Neural progenitor cell (in vitro differentiated cells): ENCODE results near the gene HMGN3. TPM values are rescaled to one million over a fixed set of nuclear protein-coding genes. Genes with fewer than 3 reads are reported as not detected.

Experiments used
- DNase-seq: peaks from one replicate; pipeline ENCODE4 v3.0.0-alpha.2; 2016; ENCODE audit warnings: low spot score
- H2AFZ ChIP-seq: fragments of 200-600 bp; sonication (generic); replicated peaks from 2 replicates; pipeline ENCODE4 v1.6.1; 2016; ENCODE audit warnings: antibody characterized with exemption
- H3F3A ChIP-seq: fragments of 200-600 bp; sonication (generic); 2 replicates; pipeline ENCODE4 v1.6.1; 2016; ENCODE audit warnings: antibody characterized with exemption, low read depth
- H3K27ac ChIP-seq: fragments of 200-600 bp; sonication (generic); 2 replicates; pipeline ENCODE4 v1.5.1; 2016; ENCODE audit warnings: mild to moderate bottlenecking
- H3K27me3 ChIP-seq: fragments of 200-600 bp; sonication (generic); 2 replicates; pipeline ENCODE4 v1.6.1; 2016; ENCODE audit warnings: mild to moderate bottlenecking, moderate library complexity
- H3K36me3 ChIP-seq: fragments of 200-600 bp; sonication (generic); 2 replicates; pipeline ENCODE4 v1.5.1; 2016
- H3K4me1 ChIP-seq: fragments of 200-600 bp; sonication (generic); 2 replicates; pipeline ENCODE4 v1.6.1; 2016; ENCODE audit warnings: mixed run types
- H3K4me2 ChIP-seq: fragments of 200-600 bp; sonication (generic); 2 replicates; pipeline ENCODE4 v1.6.1; 2016
- H3K4me3 ChIP-seq: fragments of 200-600 bp; sonication (generic); 2 replicates; pipeline ENCODE4 v1.5.1; 2016
- H3K79me2 ChIP-seq: fragments of 200-600 bp; sonication (generic); 2 replicates; pipeline ENCODE4 v1.6.1; 2016; ENCODE audit warnings: low read depth
- H3K9ac ChIP-seq: fragments of 200-600 bp; sonication (generic); 2 replicates; pipeline ENCODE4 v1.6.1; 2016
- H3K9me3 ChIP-seq: fragments of 200-600 bp; sonication (generic); 2 replicates; pipeline ENCODE4 v1.5.1; 2016; ENCODE audit warnings: low read depth
- H4K20me1 ChIP-seq: fragments of 200-600 bp; sonication (generic); 2 replicates; pipeline ENCODE4 v1.6.1; 2016; ENCODE audit warnings: low read depth
- H3K27ac Mint-ChIP-seq: 3 replicates; pipeline ENCODE4 v1.8.0; 2021; ENCODE audit warnings: mixed read lengths
- H3K27me3 Mint-ChIP-seq: 2 replicates; pipeline ENCODE4 v1.8.0; 2022; ENCODE audit warnings: low read depth, mild to moderate bottlenecking, inconsistent platforms, moderate library complexity, mixed read lengths; ENCODE audit not compliant: insufficient read depth
- H3K36me3 Mint-ChIP-seq: 3 replicates; pipeline ENCODE4 v1.8.0; 2021; ENCODE audit warnings: mixed read lengths
- H3K4me1 Mint-ChIP-seq: 3 replicates; pipeline ENCODE4 v1.8.0; 2021; ENCODE audit warnings: mixed read lengths
- H3K4me3 Mint-ChIP-seq: 3 replicates; pipeline ENCODE4 v1.8.0; 2021; ENCODE audit warnings: mild to moderate bottlenecking, moderate library complexity, mixed read lengths
- H3K9me3 Mint-ChIP-seq: 3 replicates; pipeline ENCODE4 v1.8.0; 2020; ENCODE audit warnings: mixed read lengths
- EZH2 ChIP-seq: fragments of 200-600 bp; sonication (generic); IDR thresholded peaks from 2 replicates; pipeline ENCODE4 v1.6.1; 2017; ENCODE audit warnings: antibody characterized with exemption, mild to moderate bottlenecking, moderate library complexity
- EZH2phosphoT487 ChIP-seq: fragments of 200-600 bp; sonication (generic); IDR thresholded peaks from 2 replicates; pipeline ENCODE4 v1.6.1; 2017; ENCODE audit warnings: antibody characterized with exemption
- total RNA-seq: library from RNA; depleted of rRNA; stranded (reverse); fragments of >200 nt; gene quantifications from 2 replicates; pipeline ENCODE4 v1.2.3, GENCODE V29; 2015; ENCODE audit warnings: low replicate concordance
- TF ChIP-seq, protein P1 (sequence below): fragments of 200-600 bp; sonication (generic); IDR thresholded peaks from 2 replicates; pipeline ENCODE4 v1.5.1; 2017; ENCODE audit warnings: antibody characterized with exemption, mild to moderate bottlenecking

Gene HMGN3
- total RNA-seq, 1 donor from 2014 or later, result 308 TPM

DNA sequence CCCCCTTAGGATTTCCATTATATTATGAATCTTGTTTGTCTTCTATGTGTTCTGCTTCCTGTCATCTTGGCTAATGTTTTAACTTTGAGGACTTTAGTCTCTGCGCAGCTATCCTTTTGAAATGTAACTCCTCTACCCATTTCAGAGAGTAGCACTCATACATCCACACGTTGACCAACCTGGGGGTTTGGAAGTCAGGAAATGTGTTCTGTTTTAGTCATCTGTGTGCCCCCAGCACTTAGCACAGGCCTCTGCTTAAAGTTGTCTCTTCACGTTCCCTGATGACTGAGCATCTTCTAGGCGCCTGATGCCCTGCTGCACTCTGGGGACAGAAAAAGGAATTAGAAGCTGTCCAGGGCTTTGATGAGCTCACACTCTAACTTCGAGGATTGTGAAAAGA, 47.9 kb downstream of the HMGN3 start:
- peaks cover 6% of the 10 kb centered on the region for H3F3A ChIP-seq
- H3K79me2 ChIP-seq, result no peaks in the 10 kb centered on the region
- TF ChIP-seq EZH2phosphoT487, result no peak
- TF ChIP-seq, protein P1, sequence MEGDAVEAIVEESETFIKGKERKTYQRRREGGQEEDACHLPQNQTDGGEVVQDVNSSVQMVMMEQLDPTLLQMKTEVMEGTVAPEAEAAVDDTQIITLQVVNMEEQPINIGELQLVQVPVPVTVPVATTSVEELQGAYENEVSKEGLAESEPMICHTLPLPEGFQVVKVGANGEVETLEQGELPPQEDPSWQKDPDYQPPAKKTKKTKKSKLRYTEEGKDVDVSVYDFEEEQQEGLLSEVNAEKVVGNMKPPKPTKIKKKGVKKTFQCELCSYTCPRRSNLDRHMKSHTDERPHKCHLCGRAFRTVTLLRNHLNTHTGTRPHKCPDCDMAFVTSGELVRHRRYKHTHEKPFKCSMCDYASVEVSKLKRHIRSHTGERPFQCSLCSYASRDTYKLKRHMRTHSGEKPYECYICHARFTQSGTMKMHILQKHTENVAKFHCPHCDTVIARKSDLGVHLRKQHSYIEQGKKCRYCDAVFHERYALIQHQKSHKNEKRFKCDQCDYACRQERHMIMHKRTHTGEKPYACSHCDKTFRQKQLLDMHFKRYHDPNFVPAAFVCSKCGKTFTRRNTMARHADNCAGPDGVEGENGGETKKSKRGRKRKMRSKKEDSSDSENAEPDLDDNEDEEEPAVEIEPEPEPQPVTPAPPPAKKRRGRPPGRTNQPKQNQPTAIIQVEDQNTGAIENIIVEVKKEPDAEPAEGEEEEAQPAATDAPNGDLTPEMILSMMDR, result no peak
- TF ChIP-seq EZH2, result no peak
- H3K4me1 Mint-ChIP-seq, result peaks cover 4% of the 10 kb centered on the region
- no peak overlapping the region for H3K9ac ChIP-seq
- no peaks in the 10 kb centered on the region for H4K20me1 ChIP-seq
- H3K27me3 ChIP-seq, result no peaks in the 10 kb centered on the region
- peaks cover 3% of the 10 kb centered on the region for H3K9me3 Mint-ChIP-seq
- no peak overlapping the region for H3K27ac ChIP-seq
- H3K4me3 Mint-ChIP-seq, result no peak overlapping the region
- H3K9me3 ChIP-seq, result no peaks in the 10 kb centered on the region
- peaks cover 2% of the 10 kb centered on the region for H3K27me3 Mint-ChIP-seq
- H3K4me2 ChIP-seq, result no peak overlapping the region
- H3K36me3 Mint-ChIP-seq, result peaks cover 3% of the 10 kb centered on the region
- peak overlapping the region; percentile 53 for H2AFZ ChIP-seq
- no peak overlapping the region for H3K4me3 ChIP-seq
- peaks cover 17% of the 10 kb centered on the region for H3K4me1 ChIP-seq
- no peak for DNase-seq
- H3K27ac Mint-ChIP-seq, result no peak overlapping the region
- no peaks in the 10 kb centered on the region for H3K36me3 ChIP-seq

DNA sequence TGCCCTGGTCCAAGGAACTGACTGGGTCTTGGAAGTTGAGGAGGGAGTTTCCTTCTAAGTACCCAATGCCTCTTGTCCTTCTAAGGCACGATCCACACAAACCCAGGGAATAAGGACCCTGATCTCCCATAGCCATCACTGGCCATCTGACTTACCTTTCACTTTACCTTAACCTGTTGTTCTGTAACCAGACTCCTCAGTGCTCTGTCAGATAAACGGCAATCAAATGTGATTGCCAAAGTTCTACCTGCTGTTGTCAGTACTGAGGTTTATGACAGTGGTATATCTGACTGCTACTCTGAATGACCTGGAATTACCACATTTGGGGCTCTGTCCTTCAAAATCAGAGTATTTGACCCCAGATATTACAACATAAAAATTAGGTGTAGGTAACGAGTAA, 49.8 kb downstream of the HMGN3 start:
- peaks cover 13% of the 10 kb centered on the region for H3K4me1 ChIP-seq
- no peaks in the 10 kb centered on the region for H3K79me2 ChIP-seq
- no peaks in the 10 kb centered on the region for H3K9me3 ChIP-seq
- H3K27me3 Mint-ChIP-seq, result peaks cover 2% of the 10 kb centered on the region
- H2AFZ ChIP-seq, result no peak overlapping the region
- H3K36me3 Mint-ChIP-seq, result no peaks in the 10 kb centered on the region
- H3K4me2 ChIP-seq, result no peak overlapping the region
- H3K9ac ChIP-seq, result no peak overlapping the region
- H3K4me1 Mint-ChIP-seq, result peaks cover 3% of the 10 kb centered on the region
- H3K27ac Mint-ChIP-seq, result no peak overlapping the region
- H3F3A ChIP-seq, result peaks cover 6% of the 10 kb centered on the region
- no peak overlapping the region for H3K4me3 ChIP-seq
- TF ChIP-seq, protein P1, result no peak
- TF ChIP-seq EZH2, result no peak
- no peak for TF ChIP-seq EZH2phosphoT487
- H3K27ac ChIP-seq, result no peak overlapping the region
- DNase-seq, result no peak
- no peak overlapping the region for H3K4me3 Mint-ChIP-seq
- no peaks in the 10 kb centered on the region for H4K20me1 ChIP-seq
- no peaks in the 10 kb centered on the region for H3K36me3 ChIP-seq
- H3K9me3 Mint-ChIP-seq, result no peaks in the 10 kb centered on the region
- no peaks in the 10 kb centered on the region for H3K27me3 ChIP-seq

DNA sequence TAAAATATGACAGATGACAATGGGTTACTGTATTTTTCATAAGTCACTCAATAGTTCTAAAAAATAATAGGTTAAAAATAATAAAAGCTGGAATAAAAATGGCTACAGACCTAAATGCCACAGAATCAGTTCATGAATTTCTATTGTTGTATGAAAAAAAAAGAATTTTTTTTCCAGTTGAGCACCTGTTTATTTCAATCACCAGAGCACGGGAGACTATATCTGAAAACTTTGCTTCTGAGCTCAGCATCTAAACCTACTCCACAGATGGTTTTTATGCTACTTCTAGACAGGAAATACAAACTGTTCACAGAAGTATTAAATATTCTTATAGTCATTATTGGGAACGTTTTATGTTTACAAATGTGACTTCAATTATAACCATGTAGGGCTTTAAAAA, 50.4 kb downstream of the HMGN3 start:
- Histone ChIP-seq H3K27ac (no peak overlapping the region), H2AFZ (no peak overlapping the region), H3K4me1 (peaks cover 12% of the 10 kb centered on the region), H3K36me3 (no peaks in the 10 kb centered on the region), H3K4me2 (no peak overlapping the region), H3F3A (peaks cover 2% of the 10 kb centered on the region), H3K4me3 (no peak overlapping the region), H3K27me3 (no peaks in the 10 kb centered on the region), H3K9me3 (no peaks in the 10 kb centered on the region), H3K9ac (no peak overlapping the region), H4K20me1 (no peaks in the 10 kb centered on the region), H3K79me2 (no peaks in the 10 kb centered on the region)
- TF ChIP-seq EZH2phosphoT487, result no peak
- TF ChIP-seq EZH2, result no peak
- TF ChIP-seq, protein P1, result no peak
- no peak overlapping the region for H3K27ac Mint-ChIP-seq
- DNase-seq, result no peak
- no peak overlapping the region for H3K4me3 Mint-ChIP-seq
- H3K36me3 Mint-ChIP-seq, result no peaks in the 10 kb centered on the region
- H3K4me1 Mint-ChIP-seq, result peaks cover 4% of the 10 kb centered on the region
- no peaks in the 10 kb centered on the region for H3K9me3 Mint-ChIP-seq
- peaks cover 2% of the 10 kb centered on the region for H3K27me3 Mint-ChIP-seq

DNA sequence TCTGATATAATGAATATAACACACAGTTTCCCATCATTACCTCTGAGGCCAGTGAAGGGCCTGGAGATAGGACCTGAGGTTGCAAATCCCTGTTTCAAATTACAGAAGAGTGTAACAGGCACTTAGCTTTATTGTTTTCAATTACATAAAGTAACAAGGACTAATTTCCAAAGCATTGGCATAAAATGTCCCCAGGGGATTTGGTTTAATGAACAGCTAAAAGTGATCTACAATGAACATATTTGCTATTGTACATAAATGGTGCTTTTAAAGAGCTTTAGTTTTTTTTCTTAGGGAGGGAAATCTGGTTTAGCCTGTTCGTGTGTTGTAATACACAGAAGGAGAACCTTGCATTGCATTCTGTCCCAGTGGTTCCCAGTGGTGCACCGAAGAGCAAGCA, 54.4 kb downstream of the HMGN3 start:
- peaks cover 3% of the 10 kb centered on the region for H3K36me3 Mint-ChIP-seq
- no peaks in the 10 kb centered on the region for H4K20me1 ChIP-seq
- TF ChIP-seq EZH2phosphoT487 (no peak), EZH2 (no peak)
- TF ChIP-seq, protein P1, result no peak
- H3K9ac ChIP-seq, result no peak overlapping the region
- no peaks in the 10 kb centered on the region for H3K79me2 ChIP-seq
- no peak overlapping the region for H2AFZ ChIP-seq
- no peak for DNase-seq
- peaks cover 2% of the 10 kb centered on the region for H3K27me3 Mint-ChIP-seq
- no peaks in the 10 kb centered on the region for H3K27me3 ChIP-seq
- no peak overlapping the region for H3K27ac ChIP-seq
- H3K27ac Mint-ChIP-seq, result no peak overlapping the region
- H3K9me3 ChIP-seq, result peaks cover 3% of the 10 kb centered on the region
- H3K4me1 ChIP-seq, result peaks cover 8% of the 10 kb centered on the region
- H3F3A ChIP-seq, result no peaks in the 10 kb centered on the region
- peaks cover 3% of the 10 kb centered on the region for H3K36me3 ChIP-seq
- no peak overlapping the region for H3K4me2 ChIP-seq
- H3K4me3 Mint-ChIP-seq, result no peak overlapping the region
- peaks cover 5% of the 10 kb centered on the region for H3K4me1 Mint-ChIP-seq
- peaks cover 4% of the 10 kb centered on the region for H3K9me3 Mint-ChIP-seq
- H3K4me3 ChIP-seq, result no peak overlapping the region
